Endothelial cell of umbilical vein (primary cell): ENCODE results near the gene EFHC1.

Experiments
- EZH2 ChIP-seq: IDR thresholded peaks from 2 replicates; pipeline ENCODE4 v1.6.1; 2012; ENCODE audit warnings: borderline replicate concordance, low read depth, mild to moderate bottlenecking, moderate library complexity, low read length, inconsistent platforms; ENCODE audit not compliant: severe bottlenecking
- FOS ChIP-seq: IDR thresholded peaks from 2 replicates; pipeline ENCODE4 v1.6.1; 2011; ENCODE audit warnings: mild to moderate bottlenecking, low read length, moderate library complexity, borderline replicate concordance; ENCODE audit not compliant: insufficient read depth
- GATA2 ChIP-seq: IDR thresholded peaks from 2 replicates; pipeline ENCODE4 v1.7.0; 2011; ENCODE audit warnings: low read depth, mild to moderate bottlenecking, moderate library complexity, mixed read lengths, low read length; ENCODE audit not compliant: insufficient read length, insufficient read depth
- POLR2A ChIP-seq: IDR thresholded peaks from 2 replicates; pipeline ENCODE4 v1.6.1; 2012; ENCODE audit warnings: low read depth, mild to moderate bottlenecking, control low read depth, low read length
- POLR2AphosphoS5 ChIP-seq: IDR thresholded peaks from 2 replicates; pipeline ENCODE4 v1.6.1; 2012; ENCODE audit warnings: low read depth, mild to moderate bottlenecking, control low read depth, low read length, moderate library complexity; ENCODE audit not compliant: insufficient read depth
- TF ChIP-seq, protein P1 (sequence below): IDR thresholded peaks from 2 replicates; pipeline ENCODE4 v1.6.1; 2011; ENCODE audit not compliant: insufficient read depth, insufficient read length
- TF ChIP-seq, protein P2 (sequence below), 2 donors: IDR thresholded peaks; 1 replicate in 1 of 2; 2 replicates in 1 of 2; pipeline ENCODE4 v1.5.1; 2011; ENCODE audit warnings: low read length in 2 of 2, mild to moderate bottlenecking in 2 of 2, moderate library complexity in 2 of 2, control low read depth in 1 of 2, inconsistent platforms in 1 of 2, low read depth in 1 of 2; ENCODE audit not compliant: insufficient read depth in 1 of 2; ENCODE audit errors: extremely low read depth in 1 of 2

DNA sequence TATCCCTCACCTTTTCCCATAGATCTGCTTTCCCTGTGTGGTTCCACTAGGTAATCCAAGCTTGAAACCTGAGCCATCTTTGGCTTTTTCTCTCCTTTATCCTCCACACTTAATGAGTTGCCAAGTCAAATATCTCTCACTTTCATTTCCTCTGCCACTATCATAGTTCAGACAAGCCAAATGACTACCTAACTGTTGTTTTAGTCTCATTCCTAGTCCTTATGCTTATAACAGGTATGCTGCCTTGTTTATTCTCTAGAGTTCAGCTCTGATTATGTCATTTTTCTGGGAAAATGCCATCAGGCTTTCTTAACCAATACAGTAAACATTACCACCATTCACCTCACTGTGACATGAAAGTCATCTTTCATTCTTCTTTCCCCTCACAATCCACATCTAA, 6.5 kb downstream of the EFHC1 start:
- TF ChIP-seq POLR2A (no peak), EZH2 (no peak), POLR2AphosphoS5 (no peak), GATA2 (no peak), FOS (no peak)
- TF ChIP-seq, protein P1, sequence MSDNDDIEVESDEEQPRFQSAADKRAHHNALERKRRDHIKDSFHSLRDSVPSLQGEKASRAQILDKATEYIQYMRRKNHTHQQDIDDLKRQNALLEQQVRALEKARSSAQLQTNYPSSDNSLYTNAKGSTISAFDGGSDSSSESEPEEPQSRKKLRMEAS = no peak
- TF ChIP-seq, protein P2, sequence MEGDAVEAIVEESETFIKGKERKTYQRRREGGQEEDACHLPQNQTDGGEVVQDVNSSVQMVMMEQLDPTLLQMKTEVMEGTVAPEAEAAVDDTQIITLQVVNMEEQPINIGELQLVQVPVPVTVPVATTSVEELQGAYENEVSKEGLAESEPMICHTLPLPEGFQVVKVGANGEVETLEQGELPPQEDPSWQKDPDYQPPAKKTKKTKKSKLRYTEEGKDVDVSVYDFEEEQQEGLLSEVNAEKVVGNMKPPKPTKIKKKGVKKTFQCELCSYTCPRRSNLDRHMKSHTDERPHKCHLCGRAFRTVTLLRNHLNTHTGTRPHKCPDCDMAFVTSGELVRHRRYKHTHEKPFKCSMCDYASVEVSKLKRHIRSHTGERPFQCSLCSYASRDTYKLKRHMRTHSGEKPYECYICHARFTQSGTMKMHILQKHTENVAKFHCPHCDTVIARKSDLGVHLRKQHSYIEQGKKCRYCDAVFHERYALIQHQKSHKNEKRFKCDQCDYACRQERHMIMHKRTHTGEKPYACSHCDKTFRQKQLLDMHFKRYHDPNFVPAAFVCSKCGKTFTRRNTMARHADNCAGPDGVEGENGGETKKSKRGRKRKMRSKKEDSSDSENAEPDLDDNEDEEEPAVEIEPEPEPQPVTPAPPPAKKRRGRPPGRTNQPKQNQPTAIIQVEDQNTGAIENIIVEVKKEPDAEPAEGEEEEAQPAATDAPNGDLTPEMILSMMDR (IDR thresholded peaks at IDR 0.05; ENCODE audit: extremely low read depth in 1 of 2, insufficient read depth in 1 of 2, low read depth in 1 of 2, low read length in 2 of 2) = no peak
